ENCODE data around the gene UBR4. TPM values are rescaled to one million over a fixed set of nuclear protein-coding genes. Genes with fewer than 3 reads are reported as not detected.

Gene UBR4
- total RNA-seq, 1 donor from 2014 or later = 156 TPM

DNA sequence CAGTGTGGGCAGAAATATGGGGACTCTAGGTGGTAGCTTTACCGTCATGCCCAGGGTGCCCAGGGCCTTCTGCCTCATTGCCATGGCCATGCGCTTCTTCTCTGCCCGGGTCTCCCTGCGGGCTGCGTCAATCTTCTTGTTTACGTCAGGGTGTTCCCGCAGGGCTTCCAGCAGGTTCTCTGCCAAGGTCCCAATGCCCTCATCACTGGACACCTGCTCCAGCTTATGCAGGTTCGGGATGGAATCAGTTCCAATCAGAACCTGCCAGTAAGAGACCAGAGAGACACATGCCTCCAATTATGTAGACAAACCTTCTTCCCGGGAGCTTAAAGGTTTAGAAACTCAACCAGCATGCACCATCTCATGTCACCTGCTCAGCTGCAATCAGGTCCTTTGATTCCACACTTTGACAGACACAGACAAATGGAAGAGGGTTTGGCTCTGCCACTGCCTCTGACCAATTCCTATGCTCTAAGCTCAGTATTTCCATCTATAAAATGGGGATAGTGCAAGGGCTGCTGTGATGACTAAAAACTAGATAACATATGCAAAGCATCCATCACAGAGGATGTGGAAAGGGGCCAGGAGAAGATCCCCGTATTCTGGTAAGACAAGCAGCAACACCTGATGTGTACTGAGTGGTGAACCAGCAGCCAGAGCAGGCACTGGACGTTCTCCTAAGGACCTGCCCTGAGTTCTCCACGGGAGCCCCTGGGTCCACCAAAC is 121.2 kb downstream of the UBR4 start:
- Mint-ChIP-seq H3K4me3 (ENCODE audit: low read depth) (no peak overlapping the region), H3K27ac (peak overlapping the region; percentile 64), H3K36me3 (ENCODE audit: low read depth) (peaks cover 92% of the 10 kb centered on the region), H3K9me3 (no peaks in the 10 kb centered on the region), H3K4me1 (ENCODE audit: low read depth) (peaks cover 26% of the 10 kb centered on the region), H3K27me3 (ENCODE audit: low read depth) (no peaks in the 10 kb centered on the region)
- DNase-seq (ENCODE audit: low spot score) = no peak
- intact Hi-C loops (cut with micrococcal nuclease) = no loop called here

- Mint-ChIP-seq H3K9me3 (no peaks in the 10 kb centered on the region), H3K4me3 (ENCODE audit: low read depth) (no peak overlapping the region), H3K27me3 (ENCODE audit: low read depth) (no peaks in the 10 kb centered on the region), H3K27ac (peak overlapping the region; percentile 73), H3K36me3 (ENCODE audit: low read depth) (peaks cover 90% of the 10 kb centered on the region), H3K4me1 (ENCODE audit: low read depth) (peaks cover 29% of the 10 kb centered on the region)
- DNase-seq (ENCODE audit: low spot score) = no peak
- intact Hi-C loops (cut with micrococcal nuclease) = no loop called here
Measured at GRCh38 chr1:19087737-19088594, 122.1 kb downstream of the UBR4 start.

GRCh38 chr1:19087017-19087736 is 122.9 kb downstream of the UBR4 start:
- H3K27me3 Mint-ChIP-seq (ENCODE audit: low read depth) = no peaks in the 10 kb centered on the region
- H3K27ac Mint-ChIP-seq = peak overlapping the region; percentile 73
- no peak overlapping the region for H3K4me3 Mint-ChIP-seq (ENCODE audit: low read depth)
- H3K36me3 Mint-ChIP-seq (ENCODE audit: low read depth) = peaks cover 88% of the 10 kb centered on the region
- DNase-seq (ENCODE audit: low spot score) = no peak
- H3K9me3 Mint-ChIP-seq = no peaks in the 10 kb centered on the region
- peaks cover 29% of the 10 kb centered on the region for H3K4me1 Mint-ChIP-seq (ENCODE audit: low read depth)
- intact Hi-C loops (cut with micrococcal nuclease) = no loop called here

DNA sequence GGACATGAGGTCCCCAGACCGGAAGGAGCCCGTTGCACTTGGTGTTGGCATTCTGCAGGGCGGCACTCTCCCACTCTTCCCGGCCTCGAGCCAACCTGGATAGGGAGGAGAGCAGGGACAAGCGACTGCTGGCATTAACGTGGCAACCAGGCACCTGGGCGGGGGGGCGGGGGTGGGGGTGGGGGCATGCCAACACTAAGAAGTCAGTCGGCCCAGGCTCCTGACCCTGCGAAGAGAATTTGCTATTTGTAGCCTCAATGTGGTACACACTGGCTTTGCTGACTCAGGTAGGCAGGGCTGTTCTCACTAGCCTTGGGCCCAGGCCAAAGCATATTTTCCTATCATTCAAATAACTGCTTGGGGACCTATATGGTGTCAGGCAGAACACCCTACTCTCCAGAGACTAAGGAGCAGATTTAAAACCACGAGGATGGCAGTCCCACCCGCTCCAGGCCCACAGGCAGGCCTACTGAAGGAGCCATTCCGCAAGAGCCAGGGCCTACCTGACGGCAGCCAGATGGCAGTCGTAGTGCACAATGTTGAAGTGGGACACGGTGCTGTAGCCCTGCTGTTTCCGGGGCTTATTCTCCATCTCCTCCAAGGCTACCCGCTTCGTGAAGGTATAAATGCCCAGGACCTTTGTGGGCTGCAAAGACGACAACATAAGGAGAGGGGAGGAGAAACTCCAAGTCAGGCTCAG is 123.7 kb downstream of the UBR4 start:
- DNase-seq (ENCODE audit: low spot score) = no peak
- Mint-ChIP-seq H3K4me3 (ENCODE audit: low read depth) (no peak overlapping the region), H3K36me3 (ENCODE audit: low read depth) (peaks cover 88% of the 10 kb centered on the region), H3K27me3 (ENCODE audit: low read depth) (no peaks in the 10 kb centered on the region), H3K4me1 (ENCODE audit: low read depth) (peaks cover 29% of the 10 kb centered on the region), H3K9me3 (no peaks in the 10 kb centered on the region), H3K27ac (no peak overlapping the region)
- intact Hi-C loops (cut with micrococcal nuclease) = no loop called here

GRCh38 chr1:19084206-19084738 is 125.8 kb downstream of the UBR4 start:
- Mint-ChIP-seq H3K27me3 (ENCODE audit: low read depth) (no peaks in the 10 kb centered on the region), H3K4me1 (ENCODE audit: low read depth) (peaks cover 19% of the 10 kb centered on the region), H3K9me3 (no peaks in the 10 kb centered on the region), H3K36me3 (ENCODE audit: low read depth) (peaks cover 87% of the 10 kb centered on the region), H3K4me3 (ENCODE audit: low read depth) (no peak overlapping the region), H3K27ac (no peak overlapping the region)
- intact Hi-C loops (cut with micrococcal nuclease) = no loop called here
- no peak for DNase-seq (ENCODE audit: low spot score)

DNA sequence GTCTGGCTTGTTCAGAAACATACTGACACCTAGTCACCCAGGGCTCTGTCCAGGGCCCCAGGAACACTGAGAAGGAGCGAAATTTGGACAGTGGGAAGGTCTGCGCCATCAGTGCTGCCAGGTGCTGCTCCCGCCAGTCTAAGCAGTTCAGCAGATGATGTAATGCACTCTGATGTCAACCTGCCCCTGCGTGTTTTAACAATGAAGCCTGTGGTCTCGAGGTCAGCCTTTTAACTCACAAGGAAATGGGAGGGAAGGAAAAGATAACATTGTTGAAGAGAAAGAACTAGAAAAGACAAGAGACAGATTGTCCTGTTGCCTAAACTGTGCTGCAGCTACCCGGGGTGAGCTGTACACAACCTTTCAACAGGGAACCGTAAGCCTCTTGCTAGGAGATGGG is 127.0 kb downstream of the UBR4 start:
- no peak for DNase-seq (ENCODE audit: low spot score)
- H3K4me1 Mint-ChIP-seq (ENCODE audit: low read depth) = peaks cover 9% of the 10 kb centered on the region
- peak overlapping the region; percentile 21 for H3K27ac Mint-ChIP-seq
- no peaks in the 10 kb centered on the region for H3K27me3 Mint-ChIP-seq (ENCODE audit: low read depth)
- H3K4me3 Mint-ChIP-seq (ENCODE audit: low read depth) = no peak overlapping the region
- intact Hi-C loops (cut with micrococcal nuclease) = no loop called here
- H3K36me3 Mint-ChIP-seq (ENCODE audit: low read depth) = peaks cover 86% of the 10 kb centered on the region
- no peaks in the 10 kb centered on the region for H3K9me3 Mint-ChIP-seq

GRCh38 chr1:19081218-19081893 is 128.7 kb downstream of the UBR4 start:
- Mint-ChIP-seq H3K9me3 (no peaks in the 10 kb centered on the region), H3K4me1 (ENCODE audit: low read depth) (peaks cover 3% of the 10 kb centered on the region), H3K4me3 (ENCODE audit: low read depth) (no peak overlapping the region), H3K36me3 (ENCODE audit: low read depth) (peaks cover 86% of the 10 kb centered on the region), H3K27ac (no peak overlapping the region), H3K27me3 (ENCODE audit: low read depth) (no peaks in the 10 kb centered on the region)
- intact Hi-C loops (cut with micrococcal nuclease) = no loop called here
- DNase-seq (ENCODE audit: low spot score) = no peak

DNA sequence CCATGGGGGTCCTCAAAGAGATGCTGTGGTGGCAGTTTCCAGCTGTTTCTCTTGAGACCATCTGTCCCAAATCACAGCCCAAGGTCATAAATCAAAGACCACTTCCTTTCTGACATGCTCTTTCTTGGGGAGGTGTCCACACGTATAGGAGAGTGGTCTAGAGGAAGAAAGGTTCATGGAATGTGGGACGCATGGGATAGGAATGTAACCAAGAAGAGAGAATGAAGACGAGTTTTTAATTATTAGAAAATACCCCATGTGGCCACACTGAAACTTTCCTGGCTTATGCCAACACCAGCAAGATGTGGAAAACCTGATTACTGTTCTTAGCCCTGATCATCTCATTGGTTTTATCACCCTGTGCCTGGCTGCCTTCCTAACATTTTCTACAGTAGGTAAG is 129.3 kb downstream of the UBR4 start:
- peaks cover 86% of the 10 kb centered on the region for H3K36me3 Mint-ChIP-seq (ENCODE audit: low read depth)
- peaks cover 4% of the 10 kb centered on the region for H3K4me1 Mint-ChIP-seq (ENCODE audit: low read depth)
- no peaks in the 10 kb centered on the region for H3K9me3 Mint-ChIP-seq
- no peak for DNase-seq (ENCODE audit: low spot score)
- no peak overlapping the region for H3K4me3 Mint-ChIP-seq (ENCODE audit: low read depth)
- no peak overlapping the region for H3K27ac Mint-ChIP-seq
- no peaks in the 10 kb centered on the region for H3K27me3 Mint-ChIP-seq (ENCODE audit: low read depth)
- intact Hi-C loops (cut with micrococcal nuclease) = no loop called here

GRCh38 chr1:19079541-19080472 is 130.3 kb downstream of the UBR4 start:
- H3K27me3 Mint-ChIP-seq (ENCODE audit: low read depth) = no peaks in the 10 kb centered on the region
- no peak overlapping the region for H3K4me3 Mint-ChIP-seq (ENCODE audit: low read depth)
- no peak for DNase-seq (ENCODE audit: low spot score)
- H3K27ac Mint-ChIP-seq = no peak overlapping the region
- intact Hi-C loops (cut with micrococcal nuclease) = loop anchor here (5.0 kb wide), 1 partner anchor 128 kb away; no protein-coding TSS in a partner anchor
- H3K4me1 Mint-ChIP-seq (ENCODE audit: low read depth) = peaks cover 14% of the 10 kb centered on the region
- H3K9me3 Mint-ChIP-seq = no peaks in the 10 kb centered on the region
- peaks cover 88% of the 10 kb centered on the region for H3K36me3 Mint-ChIP-seq (ENCODE audit: low read depth)

DNA sequence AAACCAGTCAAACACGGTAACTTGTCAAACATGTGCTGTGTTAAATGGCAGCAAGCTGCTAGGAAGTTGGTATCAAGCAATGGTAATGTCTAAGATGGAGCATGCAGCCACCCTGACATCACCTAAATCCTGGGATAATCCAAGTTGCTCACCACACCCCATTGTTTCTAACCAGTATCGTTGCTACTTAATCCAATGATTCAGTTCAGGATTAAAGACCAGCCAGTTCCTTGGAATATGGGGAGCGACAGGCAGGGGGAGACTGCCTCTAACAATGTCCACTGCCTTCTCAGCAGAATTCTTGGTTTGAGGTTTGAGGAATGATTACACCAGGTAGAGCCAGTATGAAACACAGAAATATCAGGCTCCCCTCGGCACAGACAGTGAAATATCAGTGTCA is 131.5 kb downstream of the UBR4 start:
- Mint-ChIP-seq H3K27ac (no peak overlapping the region), H3K4me3 (ENCODE audit: low read depth) (no peak overlapping the region), H3K4me1 (ENCODE audit: low read depth) (peaks cover 20% of the 10 kb centered on the region), H3K27me3 (ENCODE audit: low read depth) (no peaks in the 10 kb centered on the region), H3K36me3 (ENCODE audit: low read depth) (peaks cover 89% of the 10 kb centered on the region), H3K9me3 (no peaks in the 10 kb centered on the region)
- intact Hi-C loops (cut with micrococcal nuclease) = loop anchor here (5.0 kb wide), 1 partner anchor 126 kb away; no protein-coding TSS in a partner anchor
- no peak for DNase-seq (ENCODE audit: low spot score)

All from activated T-helper 2 cell treated with anti-CD3 and anti-CD28 coated beads, Interferon-gamma antibody, Interleukin-2, Interleukin-4, amounts not matched to agents 10 μg/mL and 5 μg/mL and 100 μg/mL, durations not matched to agents 14 hours and 24 hours and 36 hours (primary cell).